SK-N-SH (cell line): ENCODE results near the gene PXMP2. TPM values are rescaled to one million over a fixed set of nuclear protein-coding genes. Genes with fewer than 3 reads are reported as not detected.

Experiments used
- CTCF ChIA-PET: fragments of 300-600, 350-600 bp; formaldehyde crosslinking; extraction: SDS; loops from one replicate; lab custom pipeline; 2021; lab: Yijun Ruan, JAX
- POLR2A ChIA-PET: fragments of 350-600 bp; sonication (Branson Sonifier 250); formaldehyde crosslinking; extraction: SDS; loops from one replicate; lab custom pipeline; 2020; ENCODE audit warnings: antibody characterized with exemption, inconsistent platforms; lab: Yijun Ruan, JAX
- DNase-seq: peaks from one replicate; pipeline ENCODE4 v3.0.0; 2012
- H2AFZ ChIP-seq: fragments of 200-600 bp; sonication (generic); 2 replicates; pipeline ENCODE4 v1.8.1; 2016; ENCODE audit warnings: antibody characterized with exemption, mild to moderate bottlenecking, low read depth
- H3F3A ChIP-seq: fragments of 200-600 bp; sonication (generic); replicated peaks from 2 replicates; pipeline ENCODE3; 2016; ENCODE audit warnings: antibody characterized with exemption, mild to moderate bottlenecking; ENCODE audit not compliant: insufficient read depth
- H3K27ac ChIP-seq, 2 experiments: fragments of 200-500 bp in 1 of 2; fragments of 200-600 bp in 1 of 2; sonication (Bioruptor generic) in 1 of 2; sonication (generic), shearing (Covaris generic) in 1 of 2; 2 replicates each; pipeline versions ENCODE4 v1.5.1 to v1.6.1; 2014 to 2016; ENCODE audit warnings: low read depth in 2 of 2, inconsistent platforms in 1 of 2, low read length in 1 of 2, mild to moderate bottlenecking in 1 of 2, mixed read lengths in 1 of 2
- H3K27me3 ChIP-seq: fragments of 200-600 bp; sonication (generic), shearing (Covaris generic); 2 replicates; pipeline ENCODE4 v1.6.1; 2016; ENCODE audit warnings: mixed run types; ENCODE audit not compliant: insufficient read depth
- H3K36me3 ChIP-seq, 2 experiments: fragments of 200-500 bp in 1 of 2; fragments of 200-600 bp in 1 of 2; sonication (Bioruptor generic) in 1 of 2; sonication (generic) in 1 of 2; replicated peaks in 1 of 2; 2 replicates each; pipeline versions ENCODE3 to v1.5.1; 2014 to 2016; ENCODE audit warnings: low read length in 1 of 2, mild to moderate bottlenecking in 1 of 2; ENCODE audit not compliant: insufficient read depth in 2 of 2, control insufficient read depth in 1 of 2
- H3K4me1 ChIP-seq, 2 experiments: fragments of 200-500 bp in 1 of 2; fragments of 200-600 bp in 1 of 2; sonication (Bioruptor generic) in 1 of 2; sonication (generic), shearing (Covaris generic) in 1 of 2; 2 replicates each; pipeline versions ENCODE4 v1.5.1 to v1.6.1; 2014 to 2016; ENCODE audit warnings: low read depth in 1 of 2, low read length in 1 of 2, mixed run types in 1 of 2; ENCODE audit not compliant: insufficient read depth in 2 of 2, control insufficient read depth in 1 of 2
- H3K4me2 ChIP-seq: fragments of 200-600 bp; sonication (generic), shearing (Covaris generic); 2 replicates; pipeline ENCODE4 v1.6.1; 2017; ENCODE audit warnings: mixed run types
- H3K4me3 ChIP-seq, 2 experiments: fragments of 200-500 bp in 1 of 2; fragments of 200-600 bp in 1 of 2; sonication (Bioruptor generic) in 1 of 2; sonication (generic), shearing (Covaris generic) in 1 of 2; 2 replicates each; pipeline versions ENCODE4 v1.5.1 to v1.8.1; 2014 to 2016; ENCODE audit warnings: low read depth in 2 of 2, inconsistent platforms in 1 of 2, low read length in 1 of 2, mild to moderate bottlenecking in 1 of 2, mixed read lengths in 1 of 2, moderate library complexity in 1 of 2
- H3K79me2 ChIP-seq: fragments of 200-600 bp; sonication (generic); 2 replicates; pipeline ENCODE4 v1.8.1; 2017; ENCODE audit warnings: mild to moderate bottlenecking; ENCODE audit not compliant: insufficient read depth
- H3K9ac ChIP-seq: fragments of 200-600 bp; sonication (generic); 2 replicates; pipeline ENCODE4 v1.6.1; 2017; ENCODE audit warnings: mixed run types
- H3K9me2 ChIP-seq: fragments of 200-600 bp; sonication (generic); 2 replicates; pipeline ENCODE4 v1.6.1; 2017; ENCODE audit warnings: mixed run types
- H3K9me3 ChIP-seq: fragments of 200-600 bp; sonication (generic); 2 replicates; pipeline ENCODE4 v1.6.1; 2017; ENCODE audit warnings: mixed run types, mild to moderate bottlenecking, moderate library complexity
- H4K20me1 ChIP-seq: fragments of 200-600 bp; sonication (generic); 2 replicates; pipeline ENCODE4 v1.6.1; 2017; ENCODE audit warnings: mild to moderate bottlenecking, mixed run types; ENCODE audit not compliant: insufficient read depth
- CHD2 ChIP-seq: fragments of 150-350 bp; IDR thresholded peaks from 2 replicates; pipeline ENCODE4 v1.6.1; 2018; ENCODE audit warnings: low read length; ENCODE audit not compliant: partially characterized antibody
- ELF1 ChIP-seq: IDR thresholded peaks from 2 replicates; pipeline ENCODE4 v1.4.0; 2012
- EP300 ChIP-seq, 2 experiments: IDR thresholded peaks; 2 replicates each; pipeline versions ENCODE4 v1.4.0 to v1.6.1; 2012; ENCODE audit warnings: borderline replicate concordance in 1 of 2, low read depth in 1 of 2, low read length in 1 of 2
- FOSL2 ChIP-seq: IDR thresholded peaks from 2 replicates; pipeline ENCODE4 v1.4.0; 2012; ENCODE audit warnings: low read depth, mild to moderate bottlenecking, moderate library complexity, borderline replicate concordance
- FOXJ3 ChIP-seq: sonication (generic); formaldehyde crosslinking; IDR thresholded peaks from 2 replicates; pipeline ENCODE4 v1.5.1; 2020; ENCODE audit warnings: mild to moderate bottlenecking, missing genetic modification reagents
- GABPA ChIP-seq: IDR thresholded peaks from 2 replicates; pipeline ENCODE4 v1.4.0; 2012; ENCODE audit warnings: low read depth, mild to moderate bottlenecking
- GATA2 ChIP-seq: sonication (generic); formaldehyde crosslinking; IDR thresholded peaks from 2 replicates; pipeline ENCODE4 v1.5.0; 2020; ENCODE audit warnings: mild to moderate bottlenecking, missing genetic modification reagents
- JUND ChIP-seq: IDR thresholded peaks from 2 replicates; pipeline ENCODE4 v1.4.0; 2012
- MEF2A ChIP-seq: IDR thresholded peaks from 2 replicates; pipeline ENCODE4 v1.4.0; 2012; ENCODE audit warnings: low read depth, borderline replicate concordance
- NFIC ChIP-seq: IDR thresholded peaks from 2 replicates; pipeline ENCODE4 v1.4.0; 2012; ENCODE audit warnings: borderline replicate concordance
- POLR2AphosphoS5 ChIP-seq: IDR thresholded peaks from 2 replicates; pipeline ENCODE4 v1.6.1; 2012; ENCODE audit warnings: low read depth, low read length
- RAD21 ChIP-seq: IDR thresholded peaks from 2 replicates; pipeline ENCODE4 v1.6.1; 2012; ENCODE audit warnings: mild to moderate bottlenecking, low read length
- RCOR1 ChIP-seq: fragments of 150-350 bp; IDR thresholded peaks from 2 replicates; pipeline ENCODE4 v1.6.1; 2017; ENCODE audit warnings: antibody characterized with exemption, low read length
- RXRA ChIP-seq: IDR thresholded peaks from 2 replicates; pipeline ENCODE4 v1.4.0; 2012; ENCODE audit warnings: low read depth, mild to moderate bottlenecking, borderline replicate concordance
- SIN3A ChIP-seq: IDR thresholded peaks from 2 replicates; pipeline ENCODE4 v1.6.1; 2012; ENCODE audit warnings: low read depth, mild to moderate bottlenecking, low read length, moderate library complexity, borderline replicate concordance
- YY1 ChIP-seq: IDR thresholded peaks from 2 replicates; pipeline ENCODE4 v1.4.0; 2012; ENCODE audit warnings: low read depth, mild to moderate bottlenecking
- WGBS: methylation state at CpG from one replicate; pipeline ENCODE4 v1.1.6; 2017; ENCODE audit warnings: low lambda C conversion rate; 5-methylcytosine and 5-hydroxymethylcytosine counted together
- polyA plus RNA-seq, 3 experiments: library from polyadenylated mRNA; depleted of rRNA; stranded (reverse); fragments of >200 nt; gene quantifications; 2 replicates each; pipeline ENCODE4 v1.2.3, GENCODE V29; 2012
- TF ChIP-seq, protein P1 (sequence below): fragments of 150-350 bp; IDR thresholded peaks from 2 replicates; pipeline ENCODE4 v1.6.1; 2017; ENCODE audit warnings: antibody characterized with exemption, low read length, low read depth, borderline replicate concordance
- TF ChIP-seq, protein P2 (sequence below): IDR thresholded peaks from 2 replicates; pipeline ENCODE4 v1.6.1; 2012; ENCODE audit warnings: mild to moderate bottlenecking, low read depth, low read length, moderate library complexity
- TF ChIP-seq, protein P3 (sequence below): IDR thresholded peaks from 2 replicates; pipeline ENCODE4 v1.4.0; 2012; ENCODE audit warnings: low read depth, borderline replicate concordance
- TF ChIP-seq, protein P4 (sequence below): fragments of 150-350 bp; IDR thresholded peaks from 2 replicates; pipeline ENCODE4 v1.6.1; 2016; ENCODE audit warnings: mild to moderate bottlenecking, low read depth, low read length
- TF ChIP-seq, protein P5 (sequence below): fragments of 200-600 bp; sonication (generic); IDR thresholded peaks from 2 replicates; pipeline ENCODE4 v1.6.1; 2017; ENCODE audit warnings: antibody characterized with exemption, mild to moderate bottlenecking, moderate library complexity

Gene PXMP2
- polyA plus RNA-seq (2012; rRNA removed), result 25.4 and 35.8 TPM in 2 replicates
- 23.8 and 25.0 TPM in 2 replicates for polyA plus RNA-seq (2012; cell fraction: cytosol; rRNA removed)
- polyA plus RNA-seq (2012; cell fraction: nucleus; rRNA removed), result 21.8 and 26.8 TPM in 2 replicates

DNA sequence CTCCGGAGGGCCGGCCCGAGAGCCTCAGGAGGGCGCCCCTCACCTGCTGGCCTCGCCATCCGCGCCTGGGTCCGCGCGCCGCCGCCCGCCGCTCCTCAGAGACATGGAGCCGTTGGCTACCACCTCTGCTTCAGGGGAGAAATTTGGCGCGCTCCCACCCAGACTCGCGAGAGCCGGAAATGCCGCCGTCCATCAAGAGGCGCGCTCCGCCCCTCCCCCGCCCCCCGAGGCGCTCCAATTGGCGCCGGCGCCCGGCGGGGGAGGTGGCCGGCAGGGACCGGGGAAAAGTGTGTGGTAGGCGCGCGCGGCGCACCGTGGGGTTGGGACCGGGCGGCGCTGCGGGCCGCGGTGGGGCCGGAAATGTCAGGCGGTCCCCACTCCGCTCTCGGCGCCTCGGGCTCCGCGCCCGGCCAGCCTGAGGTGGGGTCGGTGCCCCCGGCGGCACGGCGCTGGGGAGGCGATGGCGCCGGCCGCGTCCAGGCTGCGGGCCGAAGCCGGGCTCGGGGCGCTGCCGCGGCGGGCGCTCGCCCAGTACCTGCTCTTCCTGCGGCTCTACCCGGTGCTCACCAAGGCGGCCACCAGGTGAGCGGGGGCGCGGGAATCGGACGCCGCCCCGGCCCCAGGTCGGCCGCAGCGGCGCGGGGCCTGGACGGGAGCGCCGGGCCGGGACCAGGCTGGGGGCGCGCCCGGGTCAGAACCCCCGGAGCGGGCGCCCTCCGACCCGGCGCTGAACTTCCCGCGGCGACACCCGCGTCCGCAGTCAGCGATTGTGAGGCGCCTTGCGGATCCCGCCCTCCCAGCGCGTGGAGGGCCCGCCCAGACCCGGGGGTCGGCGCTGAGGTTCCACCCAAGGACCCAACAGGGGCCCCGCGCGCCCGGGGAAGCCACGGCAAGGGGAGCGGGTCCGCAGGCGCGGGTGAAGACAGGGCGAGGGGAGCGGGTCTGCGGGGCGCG is at the start of gene PXMP2, which contains the start of gene POLE:
TSS of gene PXMP2 (plus strand) at position 377 of the 954 bp plus-strand sequence. CDS start at position 461, 84 bp downstream.
TSS of gene POLE (minus strand) at position 132 of the 954 bp plus-strand sequence. CDS start at position 105, 27 bp downstream.
- peak within 1 kb of the TSS; percentile 70 to 87 for H3K4me3 ChIP-seq
- peak within 1 kb of the TSS in 1 of 2 experiments; percentile 50; a peak in 2 of 4 replicates for H3K27ac ChIP-seq
- whole genome bisulfite sequencing, result 3% methylated on average over 28 of the region's 134 CpGs
- POLR2A ChIA-PET, result no interaction called here
- peak within 1 kb of the TSS; percentile 88 for H3K4me2 ChIP-seq
- H3K9me3 ChIP-seq, result no peaks in the 10 kb centered on the region
- no peaks in the 10 kb centered on the region for H3K27me3 ChIP-seq
- peak within 1 kb of the TSS; percentile 75 for H3K9ac ChIP-seq
- no peak within 1 kb of the TSS for H2AFZ ChIP-seq
- no peaks in the 10 kb centered on the region for H3K36me3 ChIP-seq
- CTCF ChIA-PET, result interaction anchor here (0.8 kb wide), 1 partner anchor 11 kb away, joined by 3 read pairs; no protein-coding TSS in a partner anchor
- H4K20me1 ChIP-seq, result peaks cover 12% of the 10 kb centered on the region; the same call in 1 of the 2 replicates
- H3K4me1 ChIP-seq, result peaks cover 0 to 3% of the 10 kb centered on the region in 2 experiments; a peak in 1 of 4 replicates
- peaks cover 6% of the 10 kb centered on the region for H3F3A ChIP-seq
- H3K79me2 ChIP-seq, result peaks cover 28% of the 10 kb centered on the region
- no peaks in the 10 kb centered on the region for H3K9me2 ChIP-seq
- peak; percentile 99 for DNase-seq
- TF ChIP-seq, protein P1, sequence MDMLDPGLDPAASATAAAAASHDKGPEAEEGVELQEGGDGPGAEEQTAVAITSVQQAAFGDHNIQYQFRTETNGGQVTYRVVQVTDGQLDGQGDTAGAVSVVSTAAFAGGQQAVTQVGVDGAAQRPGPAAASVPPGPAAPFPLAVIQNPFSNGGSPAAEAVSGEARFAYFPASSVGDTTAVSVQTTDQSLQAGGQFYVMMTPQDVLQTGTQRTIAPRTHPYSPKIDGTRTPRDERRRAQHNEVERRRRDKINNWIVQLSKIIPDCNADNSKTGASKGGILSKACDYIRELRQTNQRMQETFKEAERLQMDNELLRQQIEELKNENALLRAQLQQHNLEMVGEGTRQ, result no peak
- TF ChIP-seq ELF1 (0 out of 2 replicates have a peak, but pooled peaks have one; percentile 28), YY1 (peak; percentile 53; the same call in 1 of the 2 replicates), SIN3A (peak; percentile 99), GABPA (no peak), EP300 (IDR thresholded peaks at IDR 0.05; ENCODE audit: borderline replicate concordance in 1 of 2, low read depth in 1 of 2, low read length in 1 of 2) (peak; percentile 19 to 26; a peak in 2 of 4 replicates), NFIC (0 out of 2 replicates have a peak, but pooled peaks have one; percentile 16), FOXJ3 (CRISPR knock-in tag) (no peak), RXRA (no peak), POLR2AphosphoS5 (0 out of 2 replicates have a peak, but pooled peaks have one; percentile 25), FOSL2 (no peak), GATA2 (CRISPR knock-in tag) (no peak), RAD21 (no peak), JUND (no peak), RCOR1 (peak; percentile 49; the same call in 1 of the 2 replicates), CHD2 (peak; percentile 99), MEF2A (no peak)
- TF ChIP-seq, protein P2, sequence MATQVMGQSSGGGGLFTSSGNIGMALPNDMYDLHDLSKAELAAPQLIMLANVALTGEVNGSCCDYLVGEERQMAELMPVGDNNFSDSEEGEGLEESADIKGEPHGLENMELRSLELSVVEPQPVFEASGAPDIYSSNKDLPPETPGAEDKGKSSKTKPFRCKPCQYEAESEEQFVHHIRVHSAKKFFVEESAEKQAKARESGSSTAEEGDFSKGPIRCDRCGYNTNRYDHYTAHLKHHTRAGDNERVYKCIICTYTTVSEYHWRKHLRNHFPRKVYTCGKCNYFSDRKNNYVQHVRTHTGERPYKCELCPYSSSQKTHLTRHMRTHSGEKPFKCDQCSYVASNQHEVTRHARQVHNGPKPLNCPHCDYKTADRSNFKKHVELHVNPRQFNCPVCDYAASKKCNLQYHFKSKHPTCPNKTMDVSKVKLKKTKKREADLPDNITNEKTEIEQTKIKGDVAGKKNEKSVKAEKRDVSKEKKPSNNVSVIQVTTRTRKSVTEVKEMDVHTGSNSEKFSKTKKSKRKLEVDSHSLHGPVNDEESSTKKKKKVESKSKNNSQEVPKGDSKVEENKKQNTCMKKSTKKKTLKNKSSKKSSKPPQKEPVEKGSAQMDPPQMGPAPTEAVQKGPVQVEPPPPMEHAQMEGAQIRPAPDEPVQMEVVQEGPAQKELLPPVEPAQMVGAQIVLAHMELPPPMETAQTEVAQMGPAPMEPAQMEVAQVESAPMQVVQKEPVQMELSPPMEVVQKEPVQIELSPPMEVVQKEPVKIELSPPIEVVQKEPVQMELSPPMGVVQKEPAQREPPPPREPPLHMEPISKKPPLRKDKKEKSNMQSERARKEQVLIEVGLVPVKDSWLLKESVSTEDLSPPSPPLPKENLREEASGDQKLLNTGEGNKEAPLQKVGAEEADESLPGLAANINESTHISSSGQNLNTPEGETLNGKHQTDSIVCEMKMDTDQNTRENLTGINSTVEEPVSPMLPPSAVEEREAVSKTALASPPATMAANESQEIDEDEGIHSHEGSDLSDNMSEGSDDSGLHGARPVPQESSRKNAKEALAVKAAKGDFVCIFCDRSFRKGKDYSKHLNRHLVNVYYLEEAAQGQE, result 0 out of 2 replicates have a peak, but pooled peaks have one; percentile 7
- TF ChIP-seq, protein P3, sequence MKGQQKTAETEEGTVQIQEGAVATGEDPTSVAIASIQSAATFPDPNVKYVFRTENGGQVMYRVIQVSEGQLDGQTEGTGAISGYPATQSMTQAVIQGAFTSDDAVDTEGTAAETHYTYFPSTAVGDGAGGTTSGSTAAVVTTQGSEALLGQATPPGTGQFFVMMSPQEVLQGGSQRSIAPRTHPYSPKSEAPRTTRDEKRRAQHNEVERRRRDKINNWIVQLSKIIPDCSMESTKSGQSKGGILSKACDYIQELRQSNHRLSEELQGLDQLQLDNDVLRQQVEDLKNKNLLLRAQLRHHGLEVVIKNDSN, result no peak
- TF ChIP-seq, protein P4, sequence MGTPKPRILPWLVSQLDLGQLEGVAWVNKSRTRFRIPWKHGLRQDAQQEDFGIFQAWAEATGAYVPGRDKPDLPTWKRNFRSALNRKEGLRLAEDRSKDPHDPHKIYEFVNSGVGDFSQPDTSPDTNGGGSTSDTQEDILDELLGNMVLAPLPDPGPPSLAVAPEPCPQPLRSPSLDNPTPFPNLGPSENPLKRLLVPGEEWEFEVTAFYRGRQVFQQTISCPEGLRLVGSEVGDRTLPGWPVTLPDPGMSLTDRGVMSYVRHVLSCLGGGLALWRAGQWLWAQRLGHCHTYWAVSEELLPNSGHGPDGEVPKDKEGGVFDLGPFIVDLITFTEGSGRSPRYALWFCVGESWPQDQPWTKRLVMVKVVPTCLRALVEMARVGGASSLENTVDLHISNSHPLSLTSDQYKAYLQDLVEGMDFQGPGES, result peak; percentile 97
- TF ChIP-seq, protein P5, sequence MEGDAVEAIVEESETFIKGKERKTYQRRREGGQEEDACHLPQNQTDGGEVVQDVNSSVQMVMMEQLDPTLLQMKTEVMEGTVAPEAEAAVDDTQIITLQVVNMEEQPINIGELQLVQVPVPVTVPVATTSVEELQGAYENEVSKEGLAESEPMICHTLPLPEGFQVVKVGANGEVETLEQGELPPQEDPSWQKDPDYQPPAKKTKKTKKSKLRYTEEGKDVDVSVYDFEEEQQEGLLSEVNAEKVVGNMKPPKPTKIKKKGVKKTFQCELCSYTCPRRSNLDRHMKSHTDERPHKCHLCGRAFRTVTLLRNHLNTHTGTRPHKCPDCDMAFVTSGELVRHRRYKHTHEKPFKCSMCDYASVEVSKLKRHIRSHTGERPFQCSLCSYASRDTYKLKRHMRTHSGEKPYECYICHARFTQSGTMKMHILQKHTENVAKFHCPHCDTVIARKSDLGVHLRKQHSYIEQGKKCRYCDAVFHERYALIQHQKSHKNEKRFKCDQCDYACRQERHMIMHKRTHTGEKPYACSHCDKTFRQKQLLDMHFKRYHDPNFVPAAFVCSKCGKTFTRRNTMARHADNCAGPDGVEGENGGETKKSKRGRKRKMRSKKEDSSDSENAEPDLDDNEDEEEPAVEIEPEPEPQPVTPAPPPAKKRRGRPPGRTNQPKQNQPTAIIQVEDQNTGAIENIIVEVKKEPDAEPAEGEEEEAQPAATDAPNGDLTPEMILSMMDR, result no peak
